HEK293T (cell line): Measurements from ENCODE around the gene SNRPA.

Experiments used
- ARNT ChIP-seq: fragments of 450-650 bp; IDR thresholded peaks from 2 replicates; pipeline ENCODE4 v1.6.1; 2017; ENCODE audit warnings: mild to moderate bottlenecking
- BHLHE40 ChIP-seq: fragments of 450-650 bp; IDR thresholded peaks from 2 replicates; pipeline ENCODE4 v1.6.1; 2016; ENCODE audit warnings: mild to moderate bottlenecking, moderate library complexity, borderline replicate concordance
- FOXK2 ChIP-seq: fragments of 450-650 bp; IDR thresholded peaks from 2 replicates; pipeline ENCODE4 v1.6.1; 2016; ENCODE audit warnings: mild to moderate bottlenecking
- FOXM1 ChIP-seq: fragments of 450-650 bp; IDR thresholded peaks from 2 replicates; pipeline ENCODE4 v1.6.1; 2017; ENCODE audit warnings: mild to moderate bottlenecking, borderline replicate concordance
- NFRKB ChIP-seq: fragments of 450-650 bp; IDR thresholded peaks from 2 replicates; pipeline ENCODE4 v1.6.1; 2016; ENCODE audit warnings: mild to moderate bottlenecking, moderate library complexity
- SP1 ChIP-seq: fragments of 450-650 bp; IDR thresholded peaks from 2 replicates; pipeline ENCODE4 v1.6.1; 2017
- ZNF384 ChIP-seq: fragments of 450-650 bp; IDR thresholded peaks from 2 replicates; pipeline ENCODE4 v1.6.1; 2016

DNA sequence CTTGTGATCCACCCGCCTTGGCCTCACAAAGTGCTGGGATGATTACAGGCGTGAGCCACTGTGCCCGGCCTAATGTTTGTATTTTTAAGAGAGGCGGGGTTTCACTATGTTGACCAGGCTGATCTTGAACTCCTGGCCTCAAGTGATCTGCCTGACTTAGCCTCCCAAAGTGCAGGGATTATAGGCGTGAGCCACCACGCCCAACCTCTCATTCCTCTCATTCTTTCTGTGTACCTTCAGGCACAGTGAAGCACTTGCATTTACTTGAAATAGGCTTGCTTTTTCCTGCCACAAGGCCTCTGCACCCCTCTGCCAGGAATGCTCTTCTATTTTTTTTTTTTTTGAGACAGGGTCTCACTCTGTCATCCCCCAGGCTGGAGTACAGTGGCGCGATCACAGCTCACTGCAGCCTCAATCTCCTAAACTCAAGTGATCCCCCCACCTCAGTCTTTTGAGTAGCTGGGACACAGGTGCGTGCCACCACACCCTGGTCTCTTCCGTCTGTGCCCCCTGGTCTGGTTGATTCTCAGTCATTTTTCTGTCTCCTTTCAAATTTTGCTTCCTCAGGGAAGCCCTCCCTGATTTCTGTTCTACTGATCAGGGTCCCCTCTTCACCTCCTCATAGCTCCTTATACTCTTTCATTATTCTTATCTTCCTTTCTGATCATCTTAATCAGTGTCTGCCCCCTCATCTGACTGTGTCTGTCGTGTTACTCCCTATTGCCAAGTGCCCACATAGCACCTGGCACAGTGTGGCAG, 15.8 kb upstream of the SNRPA start:
- TF ChIP-seq NFRKB (no peak), ARNT (no peak), SP1 (no peak), FOXK2 (no peak), FOXM1 (no peak), ZNF384 (no peak), BHLHE40 (no peak)
